HG02678 (cell line): ENCODE data around the gene RFX3.

Source experiments
- ATAC-seq: cut with Tn5 transposase; IDR thresholded peaks from one replicate; pipeline ENCODE4 v1.9.1; 2021; ENCODE audit warnings: mild to moderate bottlenecking, moderate library complexity; ENCODE audit not compliant: unreplicated experiment

Gene RFX3

DNA sequence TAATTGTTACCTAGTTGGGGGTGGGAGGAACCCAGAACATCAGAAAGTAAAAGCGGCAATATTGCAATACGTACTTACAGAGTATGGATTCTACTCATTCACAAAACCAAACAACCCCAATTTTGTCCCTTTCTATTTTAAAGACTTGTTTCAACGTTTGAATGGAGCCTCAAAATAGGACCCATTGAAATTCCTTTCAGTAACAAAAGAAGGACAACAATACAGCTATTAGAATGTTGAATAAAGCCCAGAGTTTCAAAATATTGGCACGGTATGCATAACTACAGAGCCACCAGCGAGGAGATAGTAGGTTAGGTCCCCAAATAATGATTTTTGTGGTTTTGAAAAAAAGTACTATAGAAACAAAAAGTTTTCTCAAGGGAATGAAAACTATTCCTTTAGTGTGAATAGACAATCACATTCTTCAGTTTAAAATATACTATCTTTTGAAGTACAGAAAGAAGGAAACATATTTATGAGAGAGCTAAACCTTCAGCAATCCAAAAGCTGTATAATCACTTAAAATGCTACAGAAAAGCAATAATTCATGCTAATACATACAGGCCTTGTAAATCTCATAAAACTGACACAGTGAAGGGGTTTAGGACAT is 235.5 kb downstream of the RFX3 start:
- no peak for ATAC-seq

DNA sequence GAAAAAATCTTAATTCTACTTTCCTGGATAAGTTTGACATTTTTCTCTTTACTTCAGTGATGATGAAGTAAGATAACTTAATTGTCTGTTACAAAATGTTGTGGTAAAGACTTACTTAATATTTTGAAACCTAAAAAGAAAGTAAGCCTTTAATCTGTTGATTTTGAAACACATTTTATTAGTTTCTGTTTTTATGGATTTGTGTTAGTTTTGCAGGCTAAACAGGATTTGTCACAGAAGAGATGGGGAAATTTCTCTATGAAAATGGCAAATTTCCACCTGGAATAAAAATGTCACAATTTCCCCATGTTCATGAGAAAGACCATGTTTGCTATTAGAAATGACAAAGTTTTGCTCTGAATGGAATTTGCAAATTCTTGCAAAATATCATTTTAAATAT is 237.1 kb downstream of the RFX3 start:
- ATAC-seq = no peak

DNA sequence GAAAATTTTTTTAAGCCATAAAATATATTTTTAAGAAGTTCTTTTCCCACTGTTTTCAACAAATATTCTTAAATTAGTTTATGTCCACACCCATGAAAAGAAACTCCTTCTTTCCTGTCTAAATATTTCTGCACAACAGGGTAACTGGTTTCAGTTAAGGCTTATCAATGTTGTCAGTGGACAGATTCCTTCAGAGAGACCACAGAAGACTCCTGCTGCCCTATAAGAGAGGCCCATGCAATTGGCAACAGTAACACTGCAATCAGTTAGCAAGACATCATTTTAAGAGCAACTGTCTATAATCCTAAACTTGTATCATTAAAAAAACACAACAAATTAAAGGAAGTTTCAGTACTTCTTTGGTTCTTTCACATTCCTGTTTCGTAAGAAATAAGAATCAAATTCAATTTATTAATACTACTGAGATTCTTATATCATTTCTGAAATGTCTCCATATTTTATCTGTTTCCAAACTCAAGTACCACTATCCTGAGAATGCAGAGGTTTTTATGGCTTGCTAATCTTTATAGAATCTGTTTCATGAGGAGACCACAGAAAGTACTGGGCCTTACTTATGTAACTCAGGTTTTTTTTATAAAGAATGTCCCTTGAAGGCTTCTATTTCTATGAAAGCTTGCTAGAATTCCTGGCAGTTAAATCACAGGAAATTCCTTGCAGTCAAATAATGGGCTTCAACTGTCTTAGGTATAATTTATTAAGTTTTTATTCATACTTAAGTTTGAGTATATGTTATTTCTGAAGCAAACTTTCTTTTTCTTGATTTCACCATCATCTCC is 240.2 kb downstream of the RFX3 start:
- no peak for ATAC-seq

DNA sequence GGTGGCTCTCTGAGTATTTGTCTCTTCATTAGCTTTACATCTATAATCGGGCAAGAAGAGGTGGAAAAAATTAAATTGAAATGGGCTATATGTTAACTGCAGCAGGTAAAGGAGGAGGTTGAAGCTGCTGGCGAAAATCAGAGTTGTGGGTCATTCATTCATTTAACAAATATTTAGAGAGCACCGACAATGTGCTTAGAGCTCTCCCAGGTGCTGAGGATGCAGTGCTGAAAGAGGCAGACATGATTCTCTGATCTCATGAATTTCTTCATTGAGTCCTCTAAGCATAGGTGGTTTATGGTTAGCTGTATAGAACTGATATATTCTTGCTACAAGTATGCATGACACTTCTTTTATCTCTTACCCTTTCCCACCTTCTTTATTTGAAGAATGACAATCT is 243.4 kb downstream of the RFX3 start:
- no peak for ATAC-seq

DNA sequence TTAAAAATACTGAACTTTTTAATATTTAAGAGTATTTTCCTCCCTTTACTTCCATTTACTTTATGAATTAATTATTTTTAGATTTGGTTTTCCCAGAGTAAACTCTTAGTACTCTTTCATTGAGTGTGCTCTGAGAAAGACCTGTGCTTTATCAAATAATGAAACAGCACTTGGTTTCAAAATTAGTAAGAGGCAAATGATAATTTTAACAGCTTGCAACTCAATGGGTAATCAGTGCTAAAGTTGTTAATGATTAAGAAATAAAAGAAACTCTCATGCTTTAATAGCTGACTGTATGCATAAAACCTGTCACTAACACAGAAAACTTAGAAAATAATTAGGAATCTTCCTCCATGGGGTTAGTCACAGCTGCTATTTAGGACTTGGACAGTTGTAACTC is 244.4 kb downstream of the RFX3 start:
- ATAC-seq = peak; percentile 68

DNA sequence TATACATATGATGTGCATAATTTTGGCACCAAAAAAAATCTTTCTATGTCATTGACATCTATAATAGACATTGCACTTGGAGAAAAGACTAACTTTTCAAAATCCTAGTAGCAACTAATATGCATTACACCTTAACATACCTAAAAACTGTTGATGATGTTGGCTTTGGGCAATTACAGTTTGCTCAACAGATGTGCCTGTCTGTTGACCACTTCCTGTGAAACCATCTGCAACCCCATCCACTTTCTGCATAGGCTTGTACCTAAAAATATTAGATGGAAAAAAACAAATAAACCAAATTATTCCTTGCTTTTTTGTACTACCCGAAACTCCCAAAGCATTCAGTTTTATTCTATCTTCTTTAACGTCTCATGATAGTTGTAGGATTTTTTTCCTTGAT is 248.6 kb downstream of the RFX3 start:
- peak; percentile 57 for ATAC-seq

DNA sequence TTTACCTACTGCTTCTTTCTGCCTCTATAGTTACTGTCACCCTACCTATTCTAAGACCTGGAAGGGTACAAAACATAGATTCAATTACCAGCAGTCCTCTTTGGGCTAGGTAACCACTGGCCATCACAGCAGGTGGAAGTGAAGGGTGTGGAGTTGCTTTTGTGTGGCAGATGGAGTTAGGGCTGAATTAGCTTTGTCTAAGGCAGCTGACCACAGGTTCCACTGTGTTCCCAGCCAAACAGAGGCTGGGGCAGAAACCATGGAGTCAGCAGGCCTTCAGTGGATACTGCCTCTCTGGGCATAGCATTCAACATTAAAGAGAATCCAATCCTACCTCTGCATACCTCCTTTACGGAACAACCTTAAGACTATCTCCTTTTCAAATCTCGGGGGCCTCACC is 254.2 kb downstream of the RFX3 start:
- no peak for ATAC-seq

DNA sequence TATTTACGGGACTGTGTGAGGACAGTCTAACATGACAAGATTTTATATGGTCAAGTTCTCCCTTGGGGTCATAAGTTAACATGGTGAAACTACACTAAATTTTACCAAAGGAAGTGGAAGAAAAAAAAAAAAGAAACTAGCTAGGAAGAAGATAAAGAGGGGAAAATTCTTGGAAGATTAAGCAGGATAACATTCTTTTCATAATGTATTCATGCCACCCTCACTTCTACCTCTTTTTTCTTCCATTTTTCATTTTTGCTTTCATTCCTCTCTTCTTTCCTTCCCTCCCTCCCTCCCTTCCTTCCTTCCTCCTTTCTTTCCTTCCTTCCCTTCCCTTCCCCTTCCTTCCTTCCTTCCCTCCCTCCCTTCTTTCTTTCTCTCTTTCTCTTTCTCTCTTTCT is 254.6 kb downstream of the RFX3 start:
- ATAC-seq = no peak

DNA sequence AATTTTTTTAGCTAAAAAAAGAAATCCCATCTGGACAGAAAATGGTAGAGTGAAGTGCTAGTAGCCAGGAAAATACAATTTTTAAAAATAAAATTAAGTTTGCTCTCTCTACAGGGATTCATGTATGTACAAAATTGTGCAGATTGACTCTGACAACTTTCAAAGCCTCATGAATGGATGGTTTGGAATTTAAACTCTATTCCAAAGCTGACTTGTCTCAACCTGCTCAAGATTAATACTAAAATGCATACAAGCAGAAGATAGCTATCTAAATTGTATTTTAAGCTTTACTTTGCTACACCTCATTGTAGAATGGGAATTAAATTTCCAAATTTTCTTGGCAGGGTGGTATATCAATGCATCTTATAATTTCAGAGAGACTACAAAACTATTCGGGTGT is 257.6 kb downstream of the RFX3 start:
- ATAC-seq = no peak

DNA sequence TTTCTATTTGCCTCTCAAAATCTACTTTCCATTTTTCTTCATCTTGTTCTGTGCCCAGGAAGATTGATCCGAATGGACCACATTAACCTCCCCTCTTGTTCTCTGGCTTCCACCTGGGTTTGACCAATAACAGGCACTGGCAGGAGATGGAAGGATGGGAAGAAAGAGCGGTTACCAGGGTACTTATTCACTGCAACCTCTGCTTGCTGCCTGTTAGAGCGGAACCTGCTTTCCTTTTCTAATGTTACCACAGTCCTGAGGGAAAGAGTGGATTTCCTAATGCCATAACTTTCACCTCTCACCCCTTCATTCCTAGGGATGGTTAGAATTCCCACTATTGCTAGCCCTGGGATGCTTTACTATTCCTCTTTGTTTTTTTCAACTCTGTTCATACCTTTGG is 262.1 kb downstream of the RFX3 start:
- ATAC-seq = no peak

DNA sequence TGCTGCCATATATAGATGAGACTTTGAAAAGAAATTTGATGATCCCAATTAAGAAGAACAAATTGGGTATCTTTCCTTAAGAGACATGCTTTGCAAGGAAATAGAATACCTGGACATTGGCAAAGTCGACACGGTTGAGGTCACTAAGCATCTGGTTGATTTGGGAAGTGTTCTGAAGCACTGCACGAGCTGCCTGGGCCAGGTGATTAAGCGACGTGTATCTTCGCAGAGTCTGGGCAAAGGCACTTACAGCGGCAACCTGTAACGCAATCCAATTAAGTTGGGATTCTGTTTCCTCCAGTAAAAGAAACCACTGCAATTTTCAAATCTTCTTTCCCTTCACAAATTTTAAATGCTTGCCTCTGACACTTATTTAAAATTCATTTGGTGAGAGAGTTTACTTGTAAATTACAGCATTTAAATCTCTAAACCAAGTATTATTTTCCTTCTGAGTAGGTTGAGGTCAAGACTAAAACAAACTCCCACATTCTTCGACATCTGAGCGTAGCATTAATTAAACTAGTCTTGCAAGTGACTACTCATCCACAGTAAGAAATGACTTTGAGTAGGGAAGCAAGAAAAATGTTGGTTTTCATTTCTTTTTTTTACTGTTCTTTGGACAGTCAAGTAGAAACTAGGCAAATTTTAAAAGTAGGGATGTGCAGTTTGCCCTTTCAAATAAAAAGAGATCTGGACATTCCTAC is 262.8 kb downstream of the RFX3 start:
- no peak for ATAC-seq

DNA sequence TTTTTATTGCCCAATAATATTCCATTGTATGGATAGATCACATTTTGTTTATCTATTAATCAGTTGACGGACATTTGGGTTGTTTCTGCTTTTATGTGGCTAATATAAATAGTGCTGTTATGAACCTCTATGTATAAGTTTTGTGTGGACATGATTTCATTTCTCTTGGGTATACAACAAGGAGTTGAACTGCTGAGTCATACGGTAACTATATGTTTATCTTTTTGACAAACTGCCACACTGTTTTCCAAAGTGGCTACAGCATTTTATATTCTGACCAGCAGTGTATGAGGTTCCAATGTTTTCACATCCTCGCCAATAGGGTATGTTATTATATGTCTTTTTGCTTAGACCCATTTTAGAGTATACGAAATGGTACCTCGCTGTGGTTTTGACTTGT is 264.3 kb downstream of the RFX3 start:
- no peak for ATAC-seq

DNA sequence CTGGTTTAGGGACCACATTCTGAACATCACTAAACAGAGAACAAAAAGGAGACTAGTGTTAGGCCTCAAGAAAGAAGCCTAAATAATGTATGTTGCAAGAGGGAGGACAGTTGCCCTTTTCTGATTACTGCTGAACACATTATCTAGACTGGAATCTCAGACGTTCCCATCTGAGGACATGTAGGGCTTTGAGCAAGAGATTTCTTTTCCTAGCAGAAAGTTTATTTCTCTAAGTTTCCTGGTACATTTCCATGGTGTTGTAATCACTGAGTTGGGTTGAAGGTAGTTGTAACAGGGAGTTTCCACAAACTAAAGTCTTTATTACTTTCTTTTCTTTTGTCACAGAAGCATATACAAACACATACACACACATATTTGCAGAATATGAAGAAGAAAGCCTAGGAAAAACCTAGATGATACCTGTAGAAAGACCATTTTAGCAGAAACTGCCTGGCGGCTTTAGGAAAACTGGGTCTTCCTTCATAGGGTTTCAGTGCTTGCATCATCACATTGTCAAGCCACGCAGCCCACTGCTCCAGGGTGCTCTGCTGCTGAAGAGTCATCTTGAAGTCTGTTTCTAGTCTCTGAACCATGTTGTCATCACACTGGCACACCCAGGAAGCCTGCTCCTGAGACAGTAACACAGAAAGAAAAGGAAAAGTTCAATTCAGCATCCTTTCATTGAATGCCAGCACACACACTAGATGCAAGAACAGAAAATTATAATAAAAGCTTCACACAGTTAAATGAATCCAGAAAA is 269.1 kb downstream of the RFX3 start:
- ATAC-seq = no peak

DNA sequence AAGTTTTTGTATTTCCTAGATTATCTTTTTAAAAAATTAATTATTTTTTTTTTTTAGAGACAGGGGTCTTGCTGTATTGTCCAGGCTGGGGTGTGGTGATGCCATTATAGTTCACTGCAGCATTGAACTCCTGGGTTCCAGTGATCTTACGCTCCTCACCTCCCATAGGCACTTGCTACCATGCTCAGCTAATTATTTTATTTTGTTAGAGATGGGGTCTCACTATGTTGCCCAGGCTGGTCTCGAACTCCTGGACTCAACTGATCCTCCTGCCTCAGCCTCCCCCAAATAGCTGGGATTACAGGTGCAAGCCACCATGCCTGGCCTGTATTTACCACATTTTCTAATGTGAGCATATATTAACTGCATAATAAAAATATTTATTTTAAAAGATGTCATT is 274.5 kb downstream of the RFX3 start:
- ATAC-seq = no peak

DNA sequence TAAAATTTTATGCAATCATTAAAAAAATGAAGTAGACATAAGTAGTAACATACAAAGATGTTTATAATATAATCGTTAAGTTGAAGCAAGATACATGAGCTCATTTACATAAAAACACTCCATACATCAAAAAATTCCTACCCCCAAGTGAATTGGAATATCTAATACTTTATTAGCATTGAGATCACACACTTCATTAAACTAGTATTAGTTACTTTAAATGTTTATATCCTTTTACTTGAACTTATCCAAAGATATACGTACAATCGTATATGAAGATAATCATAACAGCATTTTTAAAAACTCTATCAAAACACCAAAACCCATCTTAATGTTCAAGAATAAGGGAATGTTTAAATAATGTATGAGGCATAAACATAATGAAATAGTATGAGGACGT is 275.1 kb downstream of the RFX3 start:
- no peak for ATAC-seq

DNA sequence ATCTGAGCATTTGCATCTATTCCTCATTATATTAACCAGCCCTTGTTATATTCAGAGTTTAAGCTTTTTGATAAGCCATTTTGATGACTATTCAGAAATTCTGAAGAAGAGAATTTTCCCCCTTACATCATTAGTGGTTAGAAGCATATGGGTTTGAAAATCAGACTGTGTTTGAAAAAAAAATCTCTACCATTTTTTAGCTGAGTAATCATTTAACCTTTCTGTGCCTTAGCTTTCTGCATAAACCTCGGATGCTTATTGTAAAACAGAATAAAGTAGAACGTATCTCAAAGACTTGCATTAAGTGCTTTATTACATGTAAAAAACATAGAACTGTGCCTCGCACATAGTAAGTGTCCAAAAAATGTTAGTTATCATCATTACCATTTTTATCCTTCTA is 278.6 kb downstream of the RFX3 start:
- no peak for ATAC-seq

DNA sequence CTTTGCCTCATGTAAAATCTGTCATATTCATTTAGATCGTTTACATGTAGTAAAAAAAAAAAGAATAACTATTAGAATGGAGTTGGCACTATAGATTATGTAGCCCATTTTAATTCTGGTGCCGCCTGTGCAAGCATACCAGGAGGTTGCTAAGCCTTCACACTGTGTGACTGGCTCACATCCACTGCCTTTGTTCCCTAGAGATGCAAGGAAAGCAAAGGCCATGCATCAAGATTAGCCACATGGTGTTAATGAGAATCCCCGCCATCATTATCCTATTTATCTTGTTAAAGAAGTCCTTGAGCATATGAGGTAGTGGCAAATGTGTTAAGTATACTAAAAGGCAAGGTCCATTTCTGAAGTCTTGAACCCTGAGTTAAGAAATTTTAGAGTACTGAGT is 279.6 kb downstream of the RFX3 start:
- ATAC-seq = no peak

DNA sequence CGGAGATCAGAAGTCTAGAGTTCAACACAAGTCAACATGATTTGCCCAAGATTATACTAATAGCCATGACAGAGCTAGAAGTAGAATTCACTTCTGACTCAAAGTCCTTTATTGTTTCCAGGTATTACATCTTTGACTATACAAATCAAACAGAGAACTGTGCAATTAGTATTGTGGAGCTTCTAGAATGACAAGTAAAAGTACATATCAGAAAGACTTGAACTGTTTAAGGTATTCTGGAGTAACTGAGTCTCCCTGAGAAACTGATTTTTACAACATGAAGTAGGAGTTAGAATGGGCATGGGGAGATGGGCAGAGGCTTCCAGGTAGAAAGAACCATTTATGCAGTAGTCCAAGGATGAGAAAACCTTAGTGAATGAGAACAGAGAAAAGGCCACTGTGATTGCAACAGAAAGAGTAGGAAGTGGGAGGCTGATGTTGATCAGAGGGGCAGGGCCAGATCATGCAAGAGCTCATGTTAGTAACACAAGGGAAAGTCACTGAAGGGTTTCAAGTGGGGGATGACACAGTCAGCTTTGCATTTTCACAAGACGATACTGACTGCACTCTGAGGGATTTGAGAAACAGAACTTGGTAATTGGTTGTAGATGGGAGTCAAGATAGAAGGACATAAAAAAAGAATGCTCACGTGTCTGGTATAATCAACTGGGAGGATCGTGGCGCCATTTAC is 280.7 kb downstream of the RFX3 start:
- peak; percentile 67 for ATAC-seq

DNA sequence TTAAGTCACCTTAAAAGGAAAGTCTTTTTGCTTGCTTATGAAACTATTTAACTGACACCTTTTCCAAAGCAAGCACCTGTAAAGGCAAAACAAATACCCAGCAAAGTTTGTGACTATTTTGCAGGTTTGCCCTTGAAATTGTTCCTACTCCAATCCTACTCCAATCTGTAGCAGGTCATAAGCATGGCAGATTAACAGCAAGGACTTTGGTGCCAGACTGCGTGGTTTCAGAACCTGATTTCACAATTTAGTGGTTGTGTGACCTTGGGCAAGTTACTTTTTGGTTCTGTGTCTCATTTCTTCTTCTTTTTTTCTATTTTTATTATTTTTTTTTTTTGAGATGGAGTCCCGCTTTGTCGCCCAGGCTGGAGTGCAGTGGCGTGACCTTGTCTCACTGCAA is 282.1 kb downstream of the RFX3 start:
- no peak for ATAC-seq

DNA sequence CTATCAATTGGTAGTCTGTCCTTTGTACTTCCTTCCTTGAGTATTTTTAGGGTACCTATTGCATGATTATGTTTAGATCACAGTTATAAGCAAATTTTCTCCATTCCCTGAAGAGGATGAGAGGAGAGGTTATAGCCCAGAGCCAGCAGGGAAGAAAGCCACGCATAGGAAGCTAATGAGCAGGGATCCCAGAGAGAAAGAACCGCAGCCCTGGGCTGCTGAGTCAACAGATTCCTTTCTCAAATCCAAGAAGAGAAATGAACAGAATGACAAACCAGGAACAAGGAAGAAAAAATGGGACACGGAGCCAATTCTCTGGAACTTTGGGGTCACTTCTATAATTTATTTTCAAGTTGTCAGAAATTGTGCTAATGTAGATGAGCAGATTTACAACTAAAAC is 284.5 kb downstream of the RFX3 start:
- ATAC-seq = no peak
